Mesendoderm (in vitro differentiated cells): Measurements from ENCODE around the gene ATP1A1.

ENCODE experiments used
- DNase-seq: peaks from one replicate; pipeline ENCODE4 v3.0.0; 2013
- H2AK5ac ChIP-seq: 2 replicates; pipeline ENCODE4 v1.6.1; 2013; ENCODE audit warnings: low read length, inconsistent platforms
- H2BK120ac ChIP-seq: 2 replicates; pipeline ENCODE4 v1.6.1; 2013; ENCODE audit warnings: low read depth, mild to moderate bottlenecking, low read length, moderate library complexity, mixed read lengths
- H2BK15ac ChIP-seq: replicated peaks from 2 replicates; pipeline ENCODE4 v1.6.1; 2013; ENCODE audit warnings: low read depth, mild to moderate bottlenecking, moderate library complexity
- H2BK5ac ChIP-seq: 2 replicates; pipeline ENCODE4 v1.6.1; 2013; ENCODE audit warnings: low read length, inconsistent platforms
- H3K18ac ChIP-seq: 2 replicates; pipeline ENCODE4 v1.6.1; 2013; ENCODE audit warnings: mild to moderate bottlenecking, low read length, mixed read lengths
- H3K23ac ChIP-seq: one replicate; pipeline ENCODE4 v1.6.1; 2013; ENCODE audit warnings: low read length
- H3K27ac ChIP-seq: 2 replicates; pipeline ENCODE4 v1.5.1; 2013; ENCODE audit warnings: low read depth, mild to moderate bottlenecking, inconsistent platforms, low read length, moderate library complexity
- H3K27me3 ChIP-seq: 2 replicates; pipeline ENCODE4 v1.6.1; 2013; ENCODE audit warnings: low read length, control low read depth, mild to moderate bottlenecking, inconsistent platforms; ENCODE audit not compliant: insufficient read depth, poor library complexity
- H3K36me3 ChIP-seq: 2 replicates; pipeline ENCODE4 v1.6.1; 2013; ENCODE audit warnings: low read length, inconsistent platforms; ENCODE audit not compliant: control insufficient read depth, insufficient read depth
- H3K4ac ChIP-seq: one replicate; pipeline ENCODE4 v1.6.1; 2013; ENCODE audit warnings: low read depth, mild to moderate bottlenecking, low read length, moderate library complexity
- H3K4me1 ChIP-seq: 2 replicates; pipeline ENCODE4 v1.6.1; 2013; ENCODE audit warnings: low read depth, low read length, inconsistent platforms; ENCODE audit not compliant: control insufficient read depth
- H3K4me2 ChIP-seq: 2 replicates; pipeline ENCODE4 v1.6.1; 2013; ENCODE audit warnings: low read length
- H3K4me3 ChIP-seq: 2 replicates; pipeline ENCODE4 v1.5.1; 2013; ENCODE audit warnings: mild to moderate bottlenecking, low read length
- H3K56ac ChIP-seq: one replicate; pipeline ENCODE4 v1.6.1; 2013; ENCODE audit warnings: low read length
- H3K79me1 ChIP-seq: 2 replicates; pipeline ENCODE4 v1.6.1; 2013; ENCODE audit warnings: low read length, inconsistent platforms
- H3K79me2 ChIP-seq: 2 replicates; pipeline ENCODE4 v1.6.1; 2013; ENCODE audit warnings: mild to moderate bottlenecking, low read length; ENCODE audit not compliant: control insufficient read depth, insufficient read depth
- H3K9ac ChIP-seq: 2 replicates; pipeline ENCODE4 v1.6.1; 2013; ENCODE audit warnings: low read length, inconsistent platforms
- H4K5ac ChIP-seq: one replicate; pipeline ENCODE4 v1.6.1; 2013; ENCODE audit warnings: low read length
- H4K8ac ChIP-seq: one replicate; pipeline ENCODE4 v1.6.1; 2013; ENCODE audit warnings: low read depth, mild to moderate bottlenecking, control low read depth, low read length, moderate library complexity
- WGBS: extraction: QIAGEN DNeasy Blood & Tissue Kit; methylation state at CpG from one replicate; pipeline ENCODE4 v1.1.7; 2013; ENCODE audit warnings: low lambda C conversion rate, missing lambda C conversion rate; ENCODE audit not compliant: insufficient coverage; ENCODE audit errors: extremely low coverage; 5-methylcytosine and 5-hydroxymethylcytosine counted together

ATP1A1 gene

DNA sequence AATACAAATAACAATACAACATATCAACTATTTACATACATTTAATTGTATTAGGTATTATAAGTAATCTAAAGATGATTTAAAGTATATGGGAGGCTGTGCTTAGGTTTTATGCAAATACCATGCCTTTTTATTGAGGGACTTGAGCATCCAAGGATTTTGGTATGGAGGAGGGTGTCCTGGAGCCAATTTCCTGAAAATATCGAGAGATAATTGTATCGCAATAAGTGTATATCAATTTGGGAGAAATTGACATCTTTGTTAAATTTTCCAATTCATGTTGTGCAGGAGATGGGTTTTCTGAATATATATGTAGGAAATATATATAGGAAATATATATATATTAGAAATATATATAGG lies 63.5 kb downstream of the ATP1A1 start:
- Histone ChIP-seq H3K79me1 (no peaks in the 10 kb centered on the region), H3K23ac (no peak overlapping the region), H3K18ac (no peak overlapping the region), H3K4me3 (no peak overlapping the region), H3K27me3 (no peaks in the 10 kb centered on the region), H3K4ac (no peak overlapping the region), H2AK5ac (no peak overlapping the region), H3K9ac (no peak overlapping the region), H4K8ac (no peak overlapping the region), H3K36me3 (no peaks in the 10 kb centered on the region), H2BK15ac (no peak overlapping the region), H3K79me2 (no peaks in the 10 kb centered on the region), H3K56ac (no peak overlapping the region), H3K4me1 (peaks cover 6% of the 10 kb centered on the region), H3K27ac (no peak overlapping the region), H3K4me2 (no peak overlapping the region), H2BK5ac (no peak overlapping the region), H4K5ac (no peak overlapping the region), H2BK120ac (no peak overlapping the region)
- DNase-seq = no peak
- no CpG with 5 or more reads among the region's 2 CpGs for WGBS

GRCh38 chr1:116439701-116440100 lies 66.7 kb downstream of the ATP1A1 start:
- no peak overlapping the region for H3K4me3 ChIP-seq
- no peak overlapping the region for H3K9ac ChIP-seq
- H2AK5ac ChIP-seq = no peak overlapping the region
- H3K4ac ChIP-seq = no peak overlapping the region
- no peaks in the 10 kb centered on the region for H3K79me2 ChIP-seq
- no peaks in the 10 kb centered on the region for H3K79me1 ChIP-seq
- H3K4me2 ChIP-seq = no peak overlapping the region
- no peak overlapping the region for H2BK15ac ChIP-seq
- DNase-seq = no peak
- no peak overlapping the region for H3K23ac ChIP-seq
- no peaks in the 10 kb centered on the region for H3K27me3 ChIP-seq
- no peak overlapping the region for H3K27ac ChIP-seq
- no peak overlapping the region for H2BK120ac ChIP-seq
- H3K4me1 ChIP-seq = no peaks in the 10 kb centered on the region
- no CpG with 5 or more reads among the region's 1 CpG for WGBS
- no peak overlapping the region for H4K5ac ChIP-seq
- no peaks in the 10 kb centered on the region for H3K36me3 ChIP-seq
- no peak overlapping the region for H2BK5ac ChIP-seq
- H3K56ac ChIP-seq = no peak overlapping the region
- no peak overlapping the region for H4K8ac ChIP-seq
- no peak overlapping the region for H3K18ac ChIP-seq

- no peak for DNase-seq
- H2BK15ac ChIP-seq = no peak overlapping the region
- WGBS = no CpG with 5 or more reads among the region's 4 CpGs
- H3K79me2 ChIP-seq = no peaks in the 10 kb centered on the region
- H3K4me2 ChIP-seq = no peak overlapping the region
- no peak overlapping the region for H3K27ac ChIP-seq
- H4K5ac ChIP-seq = no peak overlapping the region
- no peak overlapping the region for H3K23ac ChIP-seq
- H4K8ac ChIP-seq = no peak overlapping the region
- no peaks in the 10 kb centered on the region for H3K36me3 ChIP-seq
- no peak overlapping the region for H3K9ac ChIP-seq
- no peak overlapping the region for H3K4me3 ChIP-seq
- no peaks in the 10 kb centered on the region for H3K27me3 ChIP-seq
- no peak overlapping the region for H3K56ac ChIP-seq
- no peak overlapping the region for H3K18ac ChIP-seq
- no peak overlapping the region for H2BK5ac ChIP-seq
- no peaks in the 10 kb centered on the region for H3K4me1 ChIP-seq
- no peaks in the 10 kb centered on the region for H3K79me1 ChIP-seq
- H2AK5ac ChIP-seq = no peak overlapping the region
- H3K4ac ChIP-seq = no peak overlapping the region
- H2BK120ac ChIP-seq = no peak overlapping the region
Measured at GRCh38 chr1:116440731-116441130, 67.7 kb downstream of the ATP1A1 start.

- Histone ChIP-seq H2BK120ac (no peak overlapping the region), H2AK5ac (no peak overlapping the region), H3K36me3 (no peaks in the 10 kb centered on the region), H3K27me3 (no peaks in the 10 kb centered on the region), H3K27ac (no peak overlapping the region), H3K23ac (no peak overlapping the region), H3K9ac (no peak overlapping the region), H4K5ac (no peak overlapping the region), H3K56ac (no peak overlapping the region), H3K18ac (no peak overlapping the region), H3K4me1 (peaks cover 1% of the 10 kb centered on the region), H3K4me3 (no peak overlapping the region), H3K79me2 (no peaks in the 10 kb centered on the region), H4K8ac (no peak overlapping the region), H3K79me1 (no peaks in the 10 kb centered on the region), H2BK5ac (no peak overlapping the region), H3K4me2 (no peak overlapping the region), H3K4ac (no peak overlapping the region), H2BK15ac (no peak overlapping the region)
- WGBS = no CpG with 5 or more reads among the region's 1 CpG
- DNase-seq = no peak
Measured at GRCh38 chr1:116445534-116445933, 72.5 kb downstream of the ATP1A1 start.

DNA sequence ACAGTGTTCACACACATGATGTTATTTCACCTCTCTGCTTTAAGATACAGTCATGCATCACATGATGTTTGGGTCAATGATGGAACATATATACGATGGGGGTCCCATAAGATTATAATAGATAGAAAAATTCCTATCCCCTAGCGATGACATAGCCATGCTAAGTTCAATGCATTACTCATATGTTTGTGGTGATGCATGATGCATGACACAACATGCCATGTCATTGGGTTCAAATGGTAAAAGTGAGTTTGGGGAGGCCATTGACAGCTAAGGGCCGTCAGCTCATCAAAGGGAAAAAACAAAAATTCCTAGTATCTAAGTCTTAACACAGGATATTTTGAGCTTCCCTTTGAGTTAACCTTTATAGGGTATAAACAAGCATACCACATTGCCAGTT lies 73.6 kb downstream of the ATP1A1 start:
- no peak overlapping the region for H3K9ac ChIP-seq
- no peak overlapping the region for H2BK5ac ChIP-seq
- no peak overlapping the region for H3K23ac ChIP-seq
- no peaks in the 10 kb centered on the region for H3K79me2 ChIP-seq
- H3K4me3 ChIP-seq = no peak overlapping the region
- H2BK15ac ChIP-seq = no peak overlapping the region
- no peaks in the 10 kb centered on the region for H3K79me1 ChIP-seq
- no peak overlapping the region for H4K8ac ChIP-seq
- no peak for DNase-seq
- no peak overlapping the region for H2AK5ac ChIP-seq
- no peaks in the 10 kb centered on the region for H3K36me3 ChIP-seq
- no peak overlapping the region for H3K4me2 ChIP-seq
- no CpG with 5 or more reads among the region's 3 CpGs for WGBS
- no peak overlapping the region for H4K5ac ChIP-seq
- no peak overlapping the region for H3K4ac ChIP-seq
- no peak overlapping the region for H2BK120ac ChIP-seq
- H3K4me1 ChIP-seq = peaks cover 1% of the 10 kb centered on the region
- no peak overlapping the region for H3K56ac ChIP-seq
- no peak overlapping the region for H3K27ac ChIP-seq
- H3K18ac ChIP-seq = no peak overlapping the region
- H3K27me3 ChIP-seq = no peaks in the 10 kb centered on the region

- H3K79me2 ChIP-seq = no peaks in the 10 kb centered on the region
- no CpG with 5 or more reads among the region's 7 CpGs for WGBS
- no peak overlapping the region for H3K4ac ChIP-seq
- H3K23ac ChIP-seq = no peak overlapping the region
- peaks cover 1% of the 10 kb centered on the region for H3K4me1 ChIP-seq
- no peaks in the 10 kb centered on the region for H3K27me3 ChIP-seq
- H2BK15ac ChIP-seq = no peak overlapping the region
- H3K79me1 ChIP-seq = no peaks in the 10 kb centered on the region
- no peak overlapping the region for H2AK5ac ChIP-seq
- H4K8ac ChIP-seq = no peak overlapping the region
- no peak overlapping the region for H3K4me2 ChIP-seq
- no peak overlapping the region for H2BK120ac ChIP-seq
- no peak overlapping the region for H4K5ac ChIP-seq
- H3K56ac ChIP-seq = no peak overlapping the region
- H3K9ac ChIP-seq = no peak overlapping the region
- H3K36me3 ChIP-seq = no peaks in the 10 kb centered on the region
- H2BK5ac ChIP-seq = no peak overlapping the region
- no peak overlapping the region for H3K27ac ChIP-seq
- no peak overlapping the region for H3K4me3 ChIP-seq
- no peak for DNase-seq
- no peak overlapping the region for H3K18ac ChIP-seq
Measured at GRCh38 chr1:116448785-116449385, 75.8 kb downstream of the ATP1A1 start.
